GM10266 (cell line): ENCODE data around the gene CYSRT1.

ENCODE experiments used
- DNase-seq: peaks from one replicate; pipeline ENCODE4 v3.0.0; 2012; ENCODE audit errors: extremely low spot score
- TF ChIP-seq, protein P1 (sequence below): IDR thresholded peaks from 2 replicates; pipeline ENCODE4 v1.5.1; 2012; ENCODE audit warnings: mild to moderate bottlenecking, low read depth; ENCODE audit not compliant: control insufficient read depth, insufficient read depth; ENCODE audit errors: missing control alignments

Gene CYSRT1

GRCh38 chr9:137266162-137266527 is 41.2 kb downstream of the CYSRT1 start:
- DNase-seq: no peak
- TF ChIP-seq, protein P1, sequence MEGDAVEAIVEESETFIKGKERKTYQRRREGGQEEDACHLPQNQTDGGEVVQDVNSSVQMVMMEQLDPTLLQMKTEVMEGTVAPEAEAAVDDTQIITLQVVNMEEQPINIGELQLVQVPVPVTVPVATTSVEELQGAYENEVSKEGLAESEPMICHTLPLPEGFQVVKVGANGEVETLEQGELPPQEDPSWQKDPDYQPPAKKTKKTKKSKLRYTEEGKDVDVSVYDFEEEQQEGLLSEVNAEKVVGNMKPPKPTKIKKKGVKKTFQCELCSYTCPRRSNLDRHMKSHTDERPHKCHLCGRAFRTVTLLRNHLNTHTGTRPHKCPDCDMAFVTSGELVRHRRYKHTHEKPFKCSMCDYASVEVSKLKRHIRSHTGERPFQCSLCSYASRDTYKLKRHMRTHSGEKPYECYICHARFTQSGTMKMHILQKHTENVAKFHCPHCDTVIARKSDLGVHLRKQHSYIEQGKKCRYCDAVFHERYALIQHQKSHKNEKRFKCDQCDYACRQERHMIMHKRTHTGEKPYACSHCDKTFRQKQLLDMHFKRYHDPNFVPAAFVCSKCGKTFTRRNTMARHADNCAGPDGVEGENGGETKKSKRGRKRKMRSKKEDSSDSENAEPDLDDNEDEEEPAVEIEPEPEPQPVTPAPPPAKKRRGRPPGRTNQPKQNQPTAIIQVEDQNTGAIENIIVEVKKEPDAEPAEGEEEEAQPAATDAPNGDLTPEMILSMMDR: no peak

GRCh38 chr9:137266585-137267453 is 41.8 kb downstream of the CYSRT1 start:
- DNase-seq: no peak
- TF ChIP-seq, protein P1: no peak

DNA sequence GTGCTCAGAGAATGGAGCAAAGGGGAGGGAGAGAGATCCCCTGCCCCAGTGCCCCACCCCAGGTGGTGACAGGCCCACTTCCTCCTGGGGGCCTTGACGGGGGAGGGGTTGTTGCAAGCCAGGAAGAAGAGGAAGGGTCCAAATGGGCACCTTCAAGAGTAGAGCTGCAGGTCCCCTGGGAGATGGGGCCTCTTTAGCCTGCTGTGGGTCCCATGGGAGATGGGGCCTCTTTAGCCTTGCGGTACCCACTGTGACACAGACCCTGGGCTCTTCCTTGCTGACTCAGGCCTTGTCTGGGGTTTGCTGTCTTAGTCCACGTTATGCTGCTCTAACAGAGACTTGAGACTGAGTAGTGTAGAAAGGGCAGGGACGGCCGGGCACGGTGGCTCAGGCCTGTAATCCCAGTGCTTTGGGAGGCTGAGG is 43.0 kb downstream of the CYSRT1 start:
- DNase-seq: no peak

GRCh38 chr9:137268538-137269201 is 43.7 kb downstream of the CYSRT1 start:
- TF ChIP-seq, protein P1: no peak
- no peak for DNase-seq

More for the DNA sequence above, 43.0 kb downstream of the CYSRT1 start:
- TF ChIP-seq, protein P1: no peak

GRCh38 chr9:137269231-137269772 is 44.3 kb downstream of the CYSRT1 start:
- TF ChIP-seq, protein P1: no peak

DNA sequence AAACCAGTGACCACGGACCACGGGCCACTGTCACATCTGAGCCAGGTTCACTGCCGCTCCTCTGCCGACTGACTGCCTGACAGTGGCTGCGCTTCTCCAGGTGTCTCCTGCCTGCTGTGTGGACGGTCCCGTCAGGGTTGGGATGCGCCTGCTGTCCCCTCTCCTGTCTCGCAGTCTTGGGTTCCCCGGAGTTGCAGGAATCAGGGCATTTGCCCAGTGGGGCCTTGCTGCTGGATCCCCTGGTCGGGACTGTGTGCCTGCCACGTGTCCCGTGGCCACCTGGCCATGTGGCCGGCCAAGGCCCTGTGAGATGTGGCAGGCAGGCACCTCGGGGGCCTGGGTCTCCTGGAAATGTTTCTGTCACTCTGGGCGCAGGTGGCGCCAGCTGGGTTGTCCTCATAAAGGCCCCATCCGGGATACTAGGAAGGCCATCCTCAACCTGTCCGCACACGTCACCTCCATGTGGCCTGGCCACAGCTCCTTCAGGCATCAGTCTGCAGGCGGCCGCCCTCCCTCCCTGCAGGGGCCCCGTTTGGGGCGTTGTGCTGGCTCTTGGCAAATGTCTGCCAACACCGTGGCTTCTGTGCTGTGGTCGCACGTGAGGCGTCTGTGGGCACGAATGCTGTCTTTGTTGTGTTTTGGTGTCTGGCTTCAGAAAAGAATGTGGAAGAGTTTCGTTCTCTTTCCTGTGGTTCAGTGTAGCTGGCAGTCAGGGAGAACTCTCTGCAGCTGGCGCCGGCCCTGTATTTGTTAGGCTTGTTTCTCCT is 46.1 kb downstream of the CYSRT1 start:
- DNase-seq: no peak
- TF ChIP-seq, protein P1: no peak

More at GRCh38 chr9:137269231-137269772, 44.3 kb downstream of the CYSRT1 start:
- no peak for DNase-seq

GRCh38 chr9:137271696-137272076 is 46.7 kb downstream of the CYSRT1 start:
- DNase-seq: no peak
- TF ChIP-seq, protein P1: no peak
